Neural cell (in vitro differentiated cells): ENCODE measurements around the gene RMRP. TPM values are rescaled to one million over a fixed set of nuclear protein-coding genes. Genes with fewer than 3 reads are reported as not detected.

Source experiments
- H2AFZ ChIP-seq: fragments of 200-600, 300-800 bp; sonication (generic), shearing (Covaris generic); 2 replicates; pipeline ENCODE4 v1.6.0; 2014; ENCODE audit warnings: low read depth, mild to moderate bottlenecking, antibody characterized with exemption, low read length, moderate library complexity
- H3F3A ChIP-seq: fragments of 200-600 bp; shearing (Covaris generic); 2 replicates; pipeline ENCODE4 v1.6.1; 2016; ENCODE audit warnings: mild to moderate bottlenecking, moderate library complexity, mixed read lengths, antibody characterized with exemption, low read length; ENCODE audit not compliant: insufficient read depth, poor library complexity, severe bottlenecking
- H3K27ac ChIP-seq: fragments of 200-600, 300-800 bp; sonication (generic), shearing (Covaris generic); 2 replicates; pipeline ENCODE4 v1.5.1; 2014; ENCODE audit warnings: mild to moderate bottlenecking, low read length, moderate library complexity
- H3K27me3 ChIP-seq: fragments of 300-800, 200-600 bp; sonication (generic), shearing (Covaris generic); 2 replicates; pipeline ENCODE4 v1.6.0; 2014; ENCODE audit warnings: mild to moderate bottlenecking, low read depth, low read length, moderate library complexity; ENCODE audit not compliant: insufficient read depth
- H3K36me3 ChIP-seq: fragments of 300-800, 200-600 bp; sonication (generic), shearing (Covaris generic); 2 replicates; pipeline ENCODE4 v1.5.1; 2014; ENCODE audit warnings: mild to moderate bottlenecking, antibody characterized with exemption, low read length, moderate library complexity; ENCODE audit not compliant: insufficient read depth
- H3K4me2 ChIP-seq: fragments of 300-800, 200-600 bp; sonication (generic), shearing (Covaris generic); 2 replicates; pipeline ENCODE4 v1.6.0; 2014; ENCODE audit warnings: mild to moderate bottlenecking, low read length
- H3K4me3 ChIP-seq: fragments of 300-800, 200-600 bp; sonication (generic), shearing (Covaris generic); 2 replicates; pipeline ENCODE4 v1.5.1; 2014; ENCODE audit warnings: mild to moderate bottlenecking, low read length, moderate library complexity
- H3K79me2 ChIP-seq: fragments of 200-600 bp; shearing (Covaris generic); replicated peaks from 2 replicates; pipeline ENCODE4 v1.6.0; 2014; ENCODE audit warnings: mild to moderate bottlenecking, low read length, moderate library complexity; ENCODE audit not compliant: insufficient read depth
- H3K9ac ChIP-seq: fragments of 300-800, 200-600 bp; sonication (generic), shearing (Covaris generic); 2 replicates; pipeline ENCODE4 v1.6.1; 2016; ENCODE audit warnings: mild to moderate bottlenecking, low read length, mixed read lengths
- H3K9me2 ChIP-seq: fragments of 200-600 bp; shearing (Covaris generic); 2 replicates; pipeline ENCODE4 v1.6.1; 2016; ENCODE audit warnings: mild to moderate bottlenecking, low read length, mixed read lengths; ENCODE audit not compliant: insufficient read depth
- H3K9me3 ChIP-seq: fragments of 200-600, 300-800 bp; sonication (generic), shearing (Covaris generic); 2 replicates; pipeline ENCODE4 v1.6.1; 2016; ENCODE audit warnings: mild to moderate bottlenecking, mixed run types, low read length, moderate library complexity, mixed read lengths
- H4K20me1 ChIP-seq: fragments of 200-600 bp; shearing (Covaris generic); 2 replicates; pipeline ENCODE4 v1.6.1; 2016; ENCODE audit warnings: mild to moderate bottlenecking, mixed run types; ENCODE audit not compliant: insufficient read depth
- EP300 ChIP-seq: fragments of 450-650 bp; conservative IDR thresholded peaks from 2 replicates; pipeline ENCODE4 v1.6.1; 2014; ENCODE audit warnings: antibody characterized with exemption, mild to moderate bottlenecking, moderate library complexity; ENCODE audit not compliant: poor library complexity, severe bottlenecking
- EZH2 ChIP-seq: fragments of 200-600, 300-800 bp; shearing (Covaris generic), sonication (generic); IDR thresholded peaks from 2 replicates; pipeline ENCODE4 v1.6.1; 2014; ENCODE audit warnings: antibody characterized with exemption, low read length, borderline replicate concordance, mild to moderate bottlenecking; ENCODE audit not compliant: insufficient read depth, poor library complexity, severe bottlenecking
- MXI1 ChIP-seq: fragments of 450-650 bp; conservative IDR thresholded peaks from 2 replicates; pipeline ENCODE4 v1.6.1; 2014; ENCODE audit warnings: antibody characterized with exemption, mild to moderate bottlenecking; ENCODE audit not compliant: poor library complexity, severe bottlenecking
- POLR2AphosphoS5 ChIP-seq: IDR thresholded peaks from 2 replicates; pipeline ENCODE4 v1.6.1; 2012
- RAD21 ChIP-seq: fragments of 450-650 bp; conservative IDR thresholded peaks from 2 replicates; pipeline ENCODE4 v1.6.1; 2014; ENCODE audit warnings: antibody characterized with exemption, mild to moderate bottlenecking, moderate library complexity
- SMC3 ChIP-seq: fragments of 450-650 bp; conservative IDR thresholded peaks from 2 replicates; pipeline ENCODE4 v1.6.1; 2014; ENCODE audit warnings: antibody characterized with exemption, mild to moderate bottlenecking, moderate library complexity; ENCODE audit not compliant: poor library complexity
- TAF1 ChIP-seq: IDR thresholded peaks from 2 replicates; pipeline ENCODE4 v1.6.1; 2012; ENCODE audit warnings: low read depth
- polyA plus RNA-seq: library from polyadenylated mRNA; depleted of rRNA; stranded (reverse); fragments of >200 nt; gene quantifications from 2 replicates; pipeline ENCODE4 v1.2.3, GENCODE V29; 2014
- TF ChIP-seq, protein P1 (sequence below): IDR thresholded peaks from 2 replicates; pipeline ENCODE4 v1.6.1; 2012; ENCODE audit warnings: borderline replicate concordance
- TF ChIP-seq, protein P2 (sequence below): fragments of 450-650 bp; IDR thresholded peaks from 2 replicates; pipeline ENCODE4 v1.5.1; 2014; ENCODE audit warnings: antibody characterized with exemption, mild to moderate bottlenecking, moderate library complexity; ENCODE audit not compliant: poor library complexity, severe bottlenecking

The RMRP gene
- polyA plus RNA-seq, 1 donor from 2014 or later = not detected

DNA sequence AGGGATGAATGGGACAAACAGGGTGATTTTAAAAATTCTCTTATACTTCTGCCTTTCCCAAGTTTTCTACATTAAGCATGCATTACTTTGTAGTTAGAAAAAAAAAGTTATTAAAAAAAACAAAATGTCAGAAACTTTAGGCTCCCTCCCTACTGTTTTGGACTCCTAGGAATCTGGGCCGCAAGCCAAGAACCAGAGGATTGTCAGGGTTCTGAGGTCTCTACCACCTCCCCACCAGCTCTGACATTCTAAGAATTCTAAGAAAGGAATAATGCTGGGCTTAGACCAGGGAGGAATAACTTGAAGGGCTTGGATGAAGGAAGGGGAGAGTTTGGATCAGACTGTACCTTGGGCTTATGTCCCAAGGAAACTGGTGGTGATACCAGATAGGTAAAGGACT, 8.2 kb upstream of the RMRP start:
- no peak for TF ChIP-seq EP300
- no peak for TF ChIP-seq SMC3
- TF ChIP-seq, protein P1, sequence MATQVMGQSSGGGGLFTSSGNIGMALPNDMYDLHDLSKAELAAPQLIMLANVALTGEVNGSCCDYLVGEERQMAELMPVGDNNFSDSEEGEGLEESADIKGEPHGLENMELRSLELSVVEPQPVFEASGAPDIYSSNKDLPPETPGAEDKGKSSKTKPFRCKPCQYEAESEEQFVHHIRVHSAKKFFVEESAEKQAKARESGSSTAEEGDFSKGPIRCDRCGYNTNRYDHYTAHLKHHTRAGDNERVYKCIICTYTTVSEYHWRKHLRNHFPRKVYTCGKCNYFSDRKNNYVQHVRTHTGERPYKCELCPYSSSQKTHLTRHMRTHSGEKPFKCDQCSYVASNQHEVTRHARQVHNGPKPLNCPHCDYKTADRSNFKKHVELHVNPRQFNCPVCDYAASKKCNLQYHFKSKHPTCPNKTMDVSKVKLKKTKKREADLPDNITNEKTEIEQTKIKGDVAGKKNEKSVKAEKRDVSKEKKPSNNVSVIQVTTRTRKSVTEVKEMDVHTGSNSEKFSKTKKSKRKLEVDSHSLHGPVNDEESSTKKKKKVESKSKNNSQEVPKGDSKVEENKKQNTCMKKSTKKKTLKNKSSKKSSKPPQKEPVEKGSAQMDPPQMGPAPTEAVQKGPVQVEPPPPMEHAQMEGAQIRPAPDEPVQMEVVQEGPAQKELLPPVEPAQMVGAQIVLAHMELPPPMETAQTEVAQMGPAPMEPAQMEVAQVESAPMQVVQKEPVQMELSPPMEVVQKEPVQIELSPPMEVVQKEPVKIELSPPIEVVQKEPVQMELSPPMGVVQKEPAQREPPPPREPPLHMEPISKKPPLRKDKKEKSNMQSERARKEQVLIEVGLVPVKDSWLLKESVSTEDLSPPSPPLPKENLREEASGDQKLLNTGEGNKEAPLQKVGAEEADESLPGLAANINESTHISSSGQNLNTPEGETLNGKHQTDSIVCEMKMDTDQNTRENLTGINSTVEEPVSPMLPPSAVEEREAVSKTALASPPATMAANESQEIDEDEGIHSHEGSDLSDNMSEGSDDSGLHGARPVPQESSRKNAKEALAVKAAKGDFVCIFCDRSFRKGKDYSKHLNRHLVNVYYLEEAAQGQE = no peak
- TF ChIP-seq MXI1 = no peak
- TF ChIP-seq EZH2 = no peak
- TF ChIP-seq, protein P2, sequence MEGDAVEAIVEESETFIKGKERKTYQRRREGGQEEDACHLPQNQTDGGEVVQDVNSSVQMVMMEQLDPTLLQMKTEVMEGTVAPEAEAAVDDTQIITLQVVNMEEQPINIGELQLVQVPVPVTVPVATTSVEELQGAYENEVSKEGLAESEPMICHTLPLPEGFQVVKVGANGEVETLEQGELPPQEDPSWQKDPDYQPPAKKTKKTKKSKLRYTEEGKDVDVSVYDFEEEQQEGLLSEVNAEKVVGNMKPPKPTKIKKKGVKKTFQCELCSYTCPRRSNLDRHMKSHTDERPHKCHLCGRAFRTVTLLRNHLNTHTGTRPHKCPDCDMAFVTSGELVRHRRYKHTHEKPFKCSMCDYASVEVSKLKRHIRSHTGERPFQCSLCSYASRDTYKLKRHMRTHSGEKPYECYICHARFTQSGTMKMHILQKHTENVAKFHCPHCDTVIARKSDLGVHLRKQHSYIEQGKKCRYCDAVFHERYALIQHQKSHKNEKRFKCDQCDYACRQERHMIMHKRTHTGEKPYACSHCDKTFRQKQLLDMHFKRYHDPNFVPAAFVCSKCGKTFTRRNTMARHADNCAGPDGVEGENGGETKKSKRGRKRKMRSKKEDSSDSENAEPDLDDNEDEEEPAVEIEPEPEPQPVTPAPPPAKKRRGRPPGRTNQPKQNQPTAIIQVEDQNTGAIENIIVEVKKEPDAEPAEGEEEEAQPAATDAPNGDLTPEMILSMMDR = no peak
- no peak for TF ChIP-seq RAD21
- TF ChIP-seq POLR2AphosphoS5 = no peak
- TF ChIP-seq TAF1 = no peak
- Histone ChIP-seq H3K36me3 (peaks cover 2% of the 10 kb centered on the region), H3K79me2 (no peaks in the 10 kb centered on the region), H3K4me2 (no peak overlapping the region), H3K27ac (no peak overlapping the region), H3K9me2 (no peaks in the 10 kb centered on the region), H4K20me1 (no peaks in the 10 kb centered on the region), H3F3A (no peaks in the 10 kb centered on the region), H3K9me3 (no peaks in the 10 kb centered on the region), H2AFZ (no peak overlapping the region), H3K9ac (no peak overlapping the region), H3K27me3 (no peaks in the 10 kb centered on the region), H3K4me3 (no peak overlapping the region)

DNA sequence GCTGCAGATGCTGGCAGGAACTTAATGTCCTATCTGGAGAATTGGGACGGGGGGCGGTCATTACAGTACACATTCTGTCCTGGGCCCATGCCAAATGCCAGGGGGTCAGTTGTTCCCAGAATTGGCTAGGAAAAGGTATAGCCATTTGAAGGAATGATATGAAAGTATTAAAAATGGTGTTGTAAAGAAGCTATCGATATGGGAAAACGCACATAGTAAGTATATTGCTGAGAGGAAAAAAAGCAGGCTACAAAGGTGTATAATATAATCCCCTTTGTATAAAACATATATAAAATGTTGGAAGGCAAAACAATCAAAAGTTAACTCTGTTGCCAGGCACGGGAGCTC, 7.6 kb upstream of the RMRP start:
- Histone ChIP-seq H2AFZ (peak overlapping the region; percentile 45), H4K20me1 (no peaks in the 10 kb centered on the region), H3K79me2 (no peaks in the 10 kb centered on the region), H3F3A (no peaks in the 10 kb centered on the region), H3K27me3 (no peaks in the 10 kb centered on the region), H3K4me2 (peak overlapping the region; percentile 80), H3K9ac (peak overlapping the region; percentile 54), H3K27ac (no peak overlapping the region), H3K4me3 (peak overlapping the region; percentile 82), H3K36me3 (peaks cover 8% of the 10 kb centered on the region), H3K9me3 (no peaks in the 10 kb centered on the region), H3K9me2 (no peaks in the 10 kb centered on the region)
- TF ChIP-seq POLR2AphosphoS5 (no peak), MXI1 (no peak), EP300 (no peak), EZH2 (no peak), RAD21 (no peak), TAF1 (no peak), SMC3 (no peak)
- TF ChIP-seq, protein P1 = no peak
- TF ChIP-seq, protein P2 = no peak
